ENCODE data around the gene GDF11. TPM values are rescaled to one million over a fixed set of nuclear protein-coding genes. Genes with fewer than 3 reads are reported as not detected.
A peak's percentile ranks its signal among the peaks of the same experiment; 100 is the strongest.

GDF11 gene
- total RNA-seq, 3 donors from 2014 or later: 12.3 to 15.5 (median 14.5) TPM

DNA sequence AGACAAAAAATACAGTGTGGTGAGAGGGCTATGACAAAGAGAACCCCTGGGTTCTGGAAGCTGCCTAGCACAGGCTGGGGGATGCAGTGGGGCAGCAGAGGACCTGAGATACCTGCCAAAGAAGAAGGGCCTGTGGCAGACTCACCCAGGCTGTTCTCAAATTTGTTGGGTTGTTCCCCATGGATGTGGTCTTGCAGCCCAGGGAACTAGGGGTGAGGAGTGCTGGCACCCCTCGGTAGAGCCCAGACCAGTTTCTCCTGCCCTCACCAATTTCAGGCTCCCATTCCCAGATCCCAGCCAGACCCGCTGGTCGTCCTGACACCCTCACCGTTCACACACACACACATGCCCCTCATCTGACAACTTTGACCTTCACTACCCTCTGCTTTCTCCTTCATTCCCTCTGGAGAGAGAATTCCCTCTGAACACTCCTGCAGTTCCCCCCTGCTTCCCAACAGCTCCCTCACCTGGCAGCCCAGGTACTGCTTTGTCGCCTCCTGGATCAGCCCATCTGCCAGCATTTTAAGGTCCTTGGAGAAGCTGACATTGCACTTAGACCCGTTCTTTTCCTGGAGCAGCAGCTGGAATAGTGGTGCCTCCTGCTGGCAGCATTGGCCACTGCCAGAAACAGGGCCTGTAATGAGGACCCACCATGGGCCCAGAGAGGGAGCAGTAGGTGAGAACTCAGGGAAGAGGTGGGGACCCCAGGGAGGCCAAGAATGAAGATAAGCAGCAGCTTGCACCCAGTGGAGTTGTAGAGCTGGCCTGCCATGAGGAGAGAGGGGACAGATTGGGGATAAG lies 5.9 kb upstream of the GDF11 start:
- DNase-seq: peak; percentile 49

GRCh38 chr12:55737581-55738122 lies 5.3 kb upstream of the GDF11 start:
- H3K36me3 Mint-ChIP-seq (ENCODE audit: insufficient read depth): no peaks in the 10 kb centered on the region
- no peaks in the 10 kb centered on the region for H3K9me3 Mint-ChIP-seq
- H3K4me3 Mint-ChIP-seq: no peak overlapping the region
- H3K4me1 Mint-ChIP-seq (ENCODE audit: low read depth): peaks cover 25% of the 10 kb centered on the region
- H3K27me3 Mint-ChIP-seq (ENCODE audit: low read depth): no peaks in the 10 kb centered on the region
- DNase-seq: no peak
- no peak for ATAC-seq

More for the DNA sequence above, 5.9 kb upstream of the GDF11 start:
- peaks cover 20% of the 10 kb centered on the region for H3K4me1 Mint-ChIP-seq (ENCODE audit: low read depth)
- no peaks in the 10 kb centered on the region for H3K36me3 Mint-ChIP-seq (ENCODE audit: insufficient read depth)
- peak; percentile 24 to 39 for ATAC-seq
- no peaks in the 10 kb centered on the region for H3K9me3 Mint-ChIP-seq
- peak overlapping the region; percentile 19 for H3K4me3 Mint-ChIP-seq
- H3K27me3 Mint-ChIP-seq (ENCODE audit: low read depth): no peaks in the 10 kb centered on the region

DNA sequence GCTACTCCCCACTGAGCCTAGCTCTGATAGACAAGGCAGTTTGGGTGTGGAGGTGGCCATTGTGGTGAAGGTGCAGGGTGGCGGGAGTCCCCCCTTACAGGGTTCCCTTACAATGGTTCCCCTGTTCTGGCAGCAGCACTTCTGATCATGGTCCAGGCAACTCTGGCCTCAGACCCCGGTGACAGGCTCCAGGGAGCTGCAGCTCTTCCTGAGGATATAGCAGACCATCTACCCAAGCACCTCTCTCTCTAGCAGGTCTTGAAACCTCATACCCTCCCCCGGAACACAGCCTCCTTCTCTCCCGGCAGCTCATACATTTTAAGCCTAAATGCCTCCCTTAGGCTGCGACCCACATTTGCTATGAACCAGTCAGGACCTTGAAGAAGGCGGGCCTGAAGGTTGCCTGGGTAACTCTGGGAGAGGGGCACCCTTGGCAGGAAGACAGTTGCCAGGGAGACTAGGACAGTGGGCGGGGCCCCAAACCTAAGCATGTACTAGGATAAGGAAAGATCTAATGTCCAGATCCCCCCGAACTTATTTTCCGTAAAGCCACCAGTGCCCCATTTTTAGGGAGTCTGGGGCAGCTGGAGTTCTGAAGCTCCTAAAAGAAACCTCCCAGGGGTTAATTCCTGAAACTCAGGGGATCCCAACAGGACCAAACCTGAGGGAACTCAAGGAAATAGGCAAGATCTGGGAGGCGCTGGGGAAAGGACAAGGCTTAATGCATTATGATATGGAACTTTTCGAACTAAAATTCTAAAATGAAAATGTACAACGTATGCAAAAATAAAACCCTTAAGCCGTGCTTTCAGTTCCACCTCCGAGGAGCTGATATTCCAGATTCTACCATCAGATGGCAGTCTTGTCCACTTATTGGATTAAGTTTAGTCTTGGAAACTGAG lies 4.5 kb upstream of the GDF11 start:
- Mint-ChIP-seq H3K36me3 (ENCODE audit: insufficient read depth) (no peaks in the 10 kb centered on the region), H3K4me1 (ENCODE audit: low read depth) (peaks cover 27% of the 10 kb centered on the region), H3K9me3 (no peaks in the 10 kb centered on the region), H3K4me3 (peak overlapping the region; percentile 76), H3K27me3 (ENCODE audit: low read depth) (no peaks in the 10 kb centered on the region)
- ATAC-seq (peak; percentile 78), DNase-seq (peak; percentile 67)

DNA sequence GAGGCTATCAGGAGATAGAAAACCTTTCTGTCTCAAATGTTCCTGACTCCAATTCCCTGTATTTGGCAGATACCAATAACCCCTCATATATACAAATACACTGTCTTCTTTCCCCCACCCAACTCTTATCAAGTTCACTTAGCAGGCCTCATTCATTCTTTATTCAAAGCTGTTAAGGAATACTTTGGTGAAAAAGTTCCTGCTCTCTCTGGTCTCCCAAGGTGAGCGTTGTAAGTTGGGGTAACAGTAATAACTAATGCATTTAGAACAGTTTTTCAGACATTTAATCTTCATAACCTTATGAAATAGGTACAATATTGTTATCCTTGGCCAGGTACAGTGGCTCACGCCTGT lies 3.9 kb upstream of the GDF11 start:
- ATAC-seq (no peak), DNase-seq (no peak)
- Mint-ChIP-seq H3K9me3 (no peaks in the 10 kb centered on the region), H3K4me3 (peak overlapping the region; percentile 76), H3K4me1 (ENCODE audit: low read depth) (peaks cover 33% of the 10 kb centered on the region), H3K36me3 (ENCODE audit: insufficient read depth) (no peaks in the 10 kb centered on the region), H3K27me3 (ENCODE audit: low read depth) (no peaks in the 10 kb centered on the region)

GRCh38 chr12:55741931-55742680 lies 816 bp upstream of the GDF11 start:
- Mint-ChIP-seq H3K36me3 (ENCODE audit: insufficient read depth) (no peaks in the 10 kb centered on the region), H3K4me3 (peak overlapping the region; percentile 83), H3K27me3 (ENCODE audit: low read depth) (no peaks in the 10 kb centered on the region), H3K9me3 (no peaks in the 10 kb centered on the region), H3K4me1 (ENCODE audit: low read depth) (peaks cover 54% of the 10 kb centered on the region)
- DNase-seq (no peak), ATAC-seq (no peak)

- peak; percentile 36 for DNase-seq
- Mint-ChIP-seq H3K36me3 (ENCODE audit: insufficient read depth) (peaks cover 2% of the 10 kb centered on the region), H3K4me1 (ENCODE audit: low read depth) (peaks cover 40% of the 10 kb centered on the region), H3K9me3 (no peaks in the 10 kb centered on the region), H3K4me3 (peak overlapping the region; percentile 87), H3K27me3 (ENCODE audit: low read depth) (no peaks in the 10 kb centered on the region)
- ATAC-seq: peak; percentile 56 to 59
These were observed 751 bp downstream of the GDF11 start for GRCh38 chr12:55743406-55744339.

DNA sequence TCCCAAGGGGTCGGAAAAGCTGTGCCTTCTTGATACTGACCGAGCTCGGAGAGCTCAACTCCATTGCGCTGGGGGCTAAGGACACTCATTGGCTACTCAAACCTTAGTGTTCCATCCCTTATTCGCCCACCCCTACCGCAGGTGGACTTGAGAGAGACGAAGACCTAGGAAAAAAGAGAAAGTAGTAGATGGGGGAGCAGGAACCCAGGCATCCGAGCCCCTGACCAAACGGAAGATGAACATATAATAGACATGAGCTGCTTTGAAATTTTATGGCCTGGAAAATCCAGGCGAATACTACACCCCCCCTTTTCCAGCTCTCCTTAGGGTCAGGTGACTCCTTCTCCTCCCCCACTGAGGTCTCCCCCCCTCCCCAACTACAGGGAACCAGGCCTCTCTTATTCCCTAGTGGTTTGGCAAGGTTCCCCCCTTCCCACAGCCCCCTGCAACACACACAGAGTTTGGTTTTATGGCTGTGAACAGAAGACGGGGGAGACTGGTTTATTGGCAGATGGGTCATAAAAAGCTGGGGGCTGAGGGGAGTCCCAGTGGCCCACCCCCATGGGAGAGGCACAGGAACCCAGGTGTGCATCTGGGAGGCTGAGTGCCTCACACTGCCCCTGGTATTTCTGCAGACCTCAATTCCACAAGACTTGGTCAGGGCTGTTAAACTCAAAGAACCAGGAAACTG lies 1.6 kb downstream of the GDF11 start:
- DNase-seq (no peak), ATAC-seq (no peak)
- Mint-ChIP-seq H3K9me3 (no peaks in the 10 kb centered on the region), H3K4me1 (ENCODE audit: low read depth) (peaks cover 40% of the 10 kb centered on the region), H3K36me3 (ENCODE audit: insufficient read depth) (peaks cover 7% of the 10 kb centered on the region), H3K4me3 (peak overlapping the region; percentile 87), H3K27me3 (ENCODE audit: low read depth) (no peaks in the 10 kb centered on the region)

DNA sequence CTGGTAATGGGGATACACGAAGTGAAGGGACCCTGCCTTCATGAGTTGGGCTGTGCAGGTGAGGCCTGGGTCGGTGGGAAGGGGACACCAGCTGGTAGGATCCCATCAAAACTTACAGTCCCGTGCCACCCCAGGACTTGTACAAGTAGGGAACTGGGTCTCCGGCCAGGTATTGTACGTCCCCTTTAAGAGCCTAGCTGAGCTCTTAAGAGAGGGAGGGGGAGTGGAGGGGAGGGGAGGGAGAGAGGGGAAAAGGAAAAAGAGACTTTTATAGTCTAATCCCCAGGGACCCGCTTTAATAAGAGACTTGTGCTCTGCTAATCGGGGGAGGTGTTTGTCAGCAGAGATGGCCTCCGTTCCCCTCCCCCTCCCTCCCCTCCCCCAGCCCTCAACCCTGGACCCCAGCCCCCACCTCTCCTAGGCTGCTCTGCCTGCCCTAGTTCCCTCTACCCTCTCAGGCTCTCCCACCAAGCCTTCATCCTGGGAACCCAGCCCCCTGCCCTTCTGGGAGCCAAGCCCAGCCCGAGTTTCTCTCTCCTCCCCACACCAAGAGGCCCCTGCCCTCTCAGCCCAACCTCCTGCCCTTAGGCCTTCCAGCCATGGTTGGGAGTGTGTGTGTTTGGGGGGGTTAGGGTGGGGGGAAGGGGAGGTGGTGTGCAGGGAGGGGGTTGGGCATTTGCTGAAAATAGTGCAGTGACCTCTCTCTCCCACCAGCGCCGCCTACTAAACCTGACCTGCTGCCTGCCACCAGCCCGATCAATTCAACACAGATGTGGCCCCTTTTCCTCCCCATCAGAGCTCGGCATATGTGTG lies 2.6 kb downstream of the GDF11 start:
- no peaks in the 10 kb centered on the region for H3K27me3 Mint-ChIP-seq (ENCODE audit: low read depth)
- ATAC-seq (no peak), DNase-seq (no peak)
- H3K36me3 Mint-ChIP-seq (ENCODE audit: insufficient read depth): peaks cover 7% of the 10 kb centered on the region
- H3K9me3 Mint-ChIP-seq: no peaks in the 10 kb centered on the region
- peak overlapping the region; percentile 87 for H3K4me3 Mint-ChIP-seq
- peaks cover 41% of the 10 kb centered on the region for H3K4me1 Mint-ChIP-seq (ENCODE audit: low read depth)

- no peak overlapping the region for H3K4me3 Mint-ChIP-seq
- H3K4me1 Mint-ChIP-seq (ENCODE audit: low read depth): peaks cover 41% of the 10 kb centered on the region
- H3K9me3 Mint-ChIP-seq: no peaks in the 10 kb centered on the region
- DNase-seq (no peak), ATAC-seq (no peak)
- no peaks in the 10 kb centered on the region for H3K27me3 Mint-ChIP-seq (ENCODE audit: low read depth)
- H3K36me3 Mint-ChIP-seq (ENCODE audit: insufficient read depth): peaks cover 10% of the 10 kb centered on the region
These were observed 3.4 kb downstream of the GDF11 start for GRCh38 chr12:55746174-55746912.

- no peak overlapping the region for H3K4me3 Mint-ChIP-seq
- no peaks in the 10 kb centered on the region for H3K27me3 Mint-ChIP-seq (ENCODE audit: low read depth)
- no peak for DNase-seq
- H3K4me1 Mint-ChIP-seq (ENCODE audit: low read depth): peaks cover 39% of the 10 kb centered on the region
- H3K36me3 Mint-ChIP-seq (ENCODE audit: insufficient read depth): peaks cover 10% of the 10 kb centered on the region
- no peak for ATAC-seq
- H3K9me3 Mint-ChIP-seq: no peaks in the 10 kb centered on the region
These were observed 4.0 kb downstream of the GDF11 start for GRCh38 chr12:55746913-55747231.

GRCh38 chr12:55748230-55748993 lies 5.5 kb downstream of the GDF11 start:
- peaks cover 31% of the 10 kb centered on the region for H3K4me1 Mint-ChIP-seq (ENCODE audit: low read depth)
- ATAC-seq (no peak), DNase-seq (no peak)
- no peaks in the 10 kb centered on the region for H3K9me3 Mint-ChIP-seq
- H3K27me3 Mint-ChIP-seq (ENCODE audit: low read depth): no peaks in the 10 kb centered on the region
- peaks cover 17% of the 10 kb centered on the region for H3K36me3 Mint-ChIP-seq (ENCODE audit: insufficient read depth)
- no peak overlapping the region for H3K4me3 Mint-ChIP-seq
